Transverse colon (tissue), 4 donors: Measurements from ENCODE around the gene THAP5. TPM values are rescaled to one million over a fixed set of nuclear protein-coding genes. Genes with fewer than 3 reads are reported as not detected.

ENCODE experiments used
- DNase-seq: peaks from one replicate; pipeline ENCODE4 v3.0.0-alpha.2; 2019
- H3K27ac ChIP-seq, 4 donors: fragments of 200-600 bp; sonication (generic); 2 replicates each; pipeline ENCODE4 v1.5.1; 2016 to 2018; ENCODE audit warnings: inconsistent platforms in 4 of 4
- H3K27me3 ChIP-seq: fragments of 200-600 bp; sonication (generic); 2 replicates; pipeline ENCODE4 v1.5.1; 2017; ENCODE audit warnings: inconsistent platforms
- H3K36me3 ChIP-seq, 4 donors: fragments of 200-600 bp; sonication (generic); 2 replicates each; pipeline ENCODE4 v1.5.1; 2017 to 2019; ENCODE audit warnings: inconsistent platforms in 4 of 4
- H3K4me1 ChIP-seq, 4 donors: fragments of 200-600 bp; sonication (generic); 2 replicates each; pipeline ENCODE4 v1.5.1; 2017 to 2020; ENCODE audit warnings: inconsistent platforms in 4 of 4
- H3K4me3 ChIP-seq, 4 donors: fragments of 200-600 bp; sonication (generic); 1 replicate in 1 of 4; 2 replicates in 3 of 4; pipeline versions ENCODE4 v1.5.1 to v1.6.1; 2017 to 2019; ENCODE audit warnings: inconsistent platforms in 4 of 4
- H3K9me3 ChIP-seq, 2 donors: fragments of 200-600 bp; sonication (generic); 2 replicates each; pipeline ENCODE4 v1.5.1; 2017 to 2019; ENCODE audit warnings: inconsistent platforms in 2 of 2
- CTCF ChIP-seq, 5 experiments: fragments of 200-600 bp in 3 of 5; fragments of 450-650 bp in 2 of 5; sonication (generic) in 3 of 5; IDR thresholded peaks; 1 replicate in 2 of 5; 2 replicates in 3 of 5; pipeline ENCODE4 v1.5.1; 2016 to 2017; ENCODE audit warnings: antibody characterized with exemption in 5 of 5, inconsistent platforms in 3 of 5, mild to moderate bottlenecking in 2 of 5, moderate library complexity in 1 of 5
- EP300 ChIP-seq: sonication (generic); formaldehyde crosslinking; IDR thresholded peaks from one replicate; pipeline ENCODE4 v1.6.1; 2017; ENCODE audit warnings: antibody characterized with exemption, low read depth
- POLR2A ChIP-seq: fragments of 450-650 bp; IDR thresholded peaks from one replicate; pipeline ENCODE4 v1.6.1; 2016; ENCODE audit warnings: antibody characterized with exemption, mild to moderate bottlenecking, moderate library complexity
- POLR2AphosphoS5 ChIP-seq, 3 donors: sonication (generic); formaldehyde crosslinking; IDR thresholded peaks; one replicate each; pipeline ENCODE4 v1.6.1; 2016; ENCODE audit warnings: antibody characterized with exemption in 3 of 3
- WGBS, 2 donors: methylation state at CpG; one replicate each; pipeline ENCODE4 v1.1.5; 2018; ENCODE audit warnings: low coverage in 1 of 2; 5-methylcytosine and 5-hydroxymethylcytosine counted together
- in situ Hi-C, 4 donors: fragments of 200-750 bp; cut with MboI; loops; one replicate each; pipeline versions ENCODE4 v1.15.0 to v1.15.1; 2017; ENCODE audit warnings: low sequenced_read_pairs in 3 of 4, low pct_ligation_motif_present in 1 of 4, low pct_unique_long_range_greater_than_20kb in 1 of 4
- intact Hi-C: fragments of 100-400 bp; cut with DNase I; formaldehyde crosslinking; loops from one replicate; pipeline ENCODE4 v1.15.1; 2023; ENCODE audit warnings: low total_unique reads
- total RNA-seq, 4 donors: library from RNA; depleted of rRNA; stranded (reverse); fragments of >200 nt; gene quantifications; one replicate each; pipeline ENCODE4 v1.1.0, GENCODE V29; 2016

Gene THAP5
- total RNA-seq, 4 donors from 2014 or later = 2.2 to 19.1 (median 12.8) TPM

GRCh38 chr7:108515013-108515412, 54.5 kb downstream of the THAP5 start:
- H3K27ac ChIP-seq = no peak overlapping the region
- WGBS, 2 donors = 77 to 87% methylated on average over 3 of the region's 3 CpGs
- in situ Hi-C loops (no loop called here), intact Hi-C loops (loop anchor here (5.0 kb wide), 1 partner anchor 1053 kb away; no protein-coding TSS in a partner anchor)
- H3K4me3 ChIP-seq = no peak overlapping the region
- peaks cover 0 to 11% (median 0%) of the 10 kb centered on the region in 4 donors for H3K4me1 ChIP-seq
- no peaks in the 10 kb centered on the region for H3K9me3 ChIP-seq
- TF ChIP-seq POLR2AphosphoS5 (IDR thresholded peaks at IDR 0.05) (no peak), EP300 (no peak), POLR2A (no peak), CTCF (IDR thresholded peaks at IDR 0.05) (no peak)
- no peaks in the 10 kb centered on the region for H3K27me3 ChIP-seq
- peaks cover 0 to 32% (median 12%) of the 10 kb centered on the region in 4 donors for H3K36me3 ChIP-seq
- DNase-seq = no peak

Other genes with a start within 250 kb of the THAP5 start
- 1 to 10 TPM in 3 of 4 donors, under 1 TPM in 1; 0.60 to 2.5 (median 1.8) TPM for gene NRCAM, start 113.3 kb downstream of the THAP5 start, total RNA-seq
- gene PNPLA8, start 43.6 kb downstream of the THAP5 start, total RNA-seq = 10 to 100 TPM in 2 of 4 donors, 1 to 10 TPM in 2; 4.8 to 41.9 (median 18.5) TPM
- 10 to 100 TPM in 2 of 4 donors, 1 to 10 TPM in 2; 2.8 to 28.3 (median 14.4) TPM for gene DNAJB9, start 168 bp upstream of the THAP5 start, total RNA-seq